ENCODE measurements around the gene CBY2.

DNA sequence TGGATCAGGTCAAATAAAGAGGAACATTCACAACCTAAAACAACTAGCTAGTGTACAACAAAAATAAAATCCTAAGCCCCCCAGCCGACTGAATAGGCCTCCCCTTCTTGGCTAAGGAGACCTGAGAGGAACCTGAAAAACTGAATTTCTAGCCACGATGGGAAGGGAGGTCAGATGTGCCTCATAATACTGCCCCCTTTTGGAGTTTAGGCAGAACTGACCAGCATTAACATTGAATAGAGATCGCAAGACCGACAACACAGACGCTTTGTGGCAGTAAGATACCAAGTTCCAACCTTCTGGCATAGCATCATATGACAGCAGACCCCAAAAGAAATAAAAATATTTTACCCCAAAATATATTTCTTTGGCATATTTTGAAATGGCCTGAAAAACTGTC lies 15.9 kb downstream of the CBY2 start:
- TF ChIP-seq, protein P1, sequence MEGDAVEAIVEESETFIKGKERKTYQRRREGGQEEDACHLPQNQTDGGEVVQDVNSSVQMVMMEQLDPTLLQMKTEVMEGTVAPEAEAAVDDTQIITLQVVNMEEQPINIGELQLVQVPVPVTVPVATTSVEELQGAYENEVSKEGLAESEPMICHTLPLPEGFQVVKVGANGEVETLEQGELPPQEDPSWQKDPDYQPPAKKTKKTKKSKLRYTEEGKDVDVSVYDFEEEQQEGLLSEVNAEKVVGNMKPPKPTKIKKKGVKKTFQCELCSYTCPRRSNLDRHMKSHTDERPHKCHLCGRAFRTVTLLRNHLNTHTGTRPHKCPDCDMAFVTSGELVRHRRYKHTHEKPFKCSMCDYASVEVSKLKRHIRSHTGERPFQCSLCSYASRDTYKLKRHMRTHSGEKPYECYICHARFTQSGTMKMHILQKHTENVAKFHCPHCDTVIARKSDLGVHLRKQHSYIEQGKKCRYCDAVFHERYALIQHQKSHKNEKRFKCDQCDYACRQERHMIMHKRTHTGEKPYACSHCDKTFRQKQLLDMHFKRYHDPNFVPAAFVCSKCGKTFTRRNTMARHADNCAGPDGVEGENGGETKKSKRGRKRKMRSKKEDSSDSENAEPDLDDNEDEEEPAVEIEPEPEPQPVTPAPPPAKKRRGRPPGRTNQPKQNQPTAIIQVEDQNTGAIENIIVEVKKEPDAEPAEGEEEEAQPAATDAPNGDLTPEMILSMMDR (IDR thresholded peaks at IDR 0.05; ENCODE audit: low read depth, low read length, poor library complexity, severe bottlenecking) = peak; percentile 60
- no peak for TF ChIP-seq EZH2phosphoT487 (IDR thresholded peaks at IDR 0.05; ENCODE audit: borderline replicate concordance, low read length)

Data from DOHH2 (cell line).